ENCODE data around the gene UBL4A.
A peak's percentile ranks its signal among the peaks of the same experiment; 100 is the strongest.

The UBL4A gene

DNA sequence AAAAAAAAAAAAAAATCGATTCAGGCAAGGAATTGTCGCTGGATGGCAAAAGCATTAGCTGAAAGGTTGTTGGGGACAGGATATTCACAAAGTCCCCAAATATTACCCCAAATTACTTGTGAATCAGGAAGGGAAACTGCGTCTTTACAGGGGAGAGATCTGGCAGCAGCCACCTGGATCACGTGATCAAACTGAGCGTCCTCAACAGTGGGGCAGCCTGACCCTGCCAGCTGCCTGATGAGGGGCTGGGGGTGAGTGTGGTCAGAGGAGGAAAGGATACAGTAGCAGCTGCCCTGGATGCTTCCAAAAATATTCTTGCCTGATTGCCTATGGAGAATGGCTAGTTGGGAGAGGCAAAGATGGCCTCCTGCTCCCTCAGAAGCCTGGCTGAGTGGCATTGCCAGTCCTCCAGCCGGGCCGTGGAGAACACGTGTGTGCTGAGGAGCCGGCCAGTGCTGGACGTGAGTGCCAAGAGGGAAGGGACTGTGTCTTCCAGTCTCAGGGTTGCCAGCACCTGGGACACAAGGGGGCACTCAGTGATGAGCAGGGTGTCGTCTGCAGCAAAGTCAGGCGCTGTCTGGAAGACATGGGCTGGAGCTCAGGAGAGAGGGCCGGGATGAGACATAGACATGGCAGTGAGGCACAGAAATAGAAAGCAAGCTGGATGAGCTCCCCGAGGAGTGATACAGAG lies 4.4 kb downstream of the UBL4A start:
- DNase-seq (ENCODE audit: low read depth) = no peak
- TF ChIP-seq, protein P1, sequence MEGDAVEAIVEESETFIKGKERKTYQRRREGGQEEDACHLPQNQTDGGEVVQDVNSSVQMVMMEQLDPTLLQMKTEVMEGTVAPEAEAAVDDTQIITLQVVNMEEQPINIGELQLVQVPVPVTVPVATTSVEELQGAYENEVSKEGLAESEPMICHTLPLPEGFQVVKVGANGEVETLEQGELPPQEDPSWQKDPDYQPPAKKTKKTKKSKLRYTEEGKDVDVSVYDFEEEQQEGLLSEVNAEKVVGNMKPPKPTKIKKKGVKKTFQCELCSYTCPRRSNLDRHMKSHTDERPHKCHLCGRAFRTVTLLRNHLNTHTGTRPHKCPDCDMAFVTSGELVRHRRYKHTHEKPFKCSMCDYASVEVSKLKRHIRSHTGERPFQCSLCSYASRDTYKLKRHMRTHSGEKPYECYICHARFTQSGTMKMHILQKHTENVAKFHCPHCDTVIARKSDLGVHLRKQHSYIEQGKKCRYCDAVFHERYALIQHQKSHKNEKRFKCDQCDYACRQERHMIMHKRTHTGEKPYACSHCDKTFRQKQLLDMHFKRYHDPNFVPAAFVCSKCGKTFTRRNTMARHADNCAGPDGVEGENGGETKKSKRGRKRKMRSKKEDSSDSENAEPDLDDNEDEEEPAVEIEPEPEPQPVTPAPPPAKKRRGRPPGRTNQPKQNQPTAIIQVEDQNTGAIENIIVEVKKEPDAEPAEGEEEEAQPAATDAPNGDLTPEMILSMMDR (conservative IDR thresholded peaks at IDR 0.05; ENCODE audit: low read depth, low read length) = no peak
- no peak overlapping the region for H3K4me3 ChIP-seq (ENCODE audit: low read depth, low read length)

DNA sequence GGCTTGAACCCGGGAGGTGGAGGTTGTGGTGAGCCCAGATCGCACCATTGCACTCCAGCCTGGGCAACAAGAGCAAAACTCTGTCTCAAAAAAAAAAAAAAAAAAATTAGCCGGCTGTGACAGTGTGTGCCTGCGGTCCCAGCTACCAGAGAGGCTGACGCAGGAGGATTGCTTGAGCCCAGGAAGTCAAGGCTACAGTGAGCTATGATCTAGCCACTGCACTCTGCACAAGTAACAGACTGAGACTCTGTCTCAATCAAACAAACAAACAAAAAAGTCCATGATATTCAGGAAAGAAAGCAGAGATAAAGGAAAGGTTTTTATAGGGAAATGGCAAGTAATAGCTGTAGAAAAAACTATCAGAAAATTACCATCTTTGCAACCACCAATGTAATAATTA lies 5.2 kb downstream of the UBL4A start:
- DNase-seq (ENCODE audit: low read depth) = no peak
- TF ChIP-seq, protein P1 (conservative IDR thresholded peaks at IDR 0.05; ENCODE audit: low read depth, low read length) = no peak

DNA sequence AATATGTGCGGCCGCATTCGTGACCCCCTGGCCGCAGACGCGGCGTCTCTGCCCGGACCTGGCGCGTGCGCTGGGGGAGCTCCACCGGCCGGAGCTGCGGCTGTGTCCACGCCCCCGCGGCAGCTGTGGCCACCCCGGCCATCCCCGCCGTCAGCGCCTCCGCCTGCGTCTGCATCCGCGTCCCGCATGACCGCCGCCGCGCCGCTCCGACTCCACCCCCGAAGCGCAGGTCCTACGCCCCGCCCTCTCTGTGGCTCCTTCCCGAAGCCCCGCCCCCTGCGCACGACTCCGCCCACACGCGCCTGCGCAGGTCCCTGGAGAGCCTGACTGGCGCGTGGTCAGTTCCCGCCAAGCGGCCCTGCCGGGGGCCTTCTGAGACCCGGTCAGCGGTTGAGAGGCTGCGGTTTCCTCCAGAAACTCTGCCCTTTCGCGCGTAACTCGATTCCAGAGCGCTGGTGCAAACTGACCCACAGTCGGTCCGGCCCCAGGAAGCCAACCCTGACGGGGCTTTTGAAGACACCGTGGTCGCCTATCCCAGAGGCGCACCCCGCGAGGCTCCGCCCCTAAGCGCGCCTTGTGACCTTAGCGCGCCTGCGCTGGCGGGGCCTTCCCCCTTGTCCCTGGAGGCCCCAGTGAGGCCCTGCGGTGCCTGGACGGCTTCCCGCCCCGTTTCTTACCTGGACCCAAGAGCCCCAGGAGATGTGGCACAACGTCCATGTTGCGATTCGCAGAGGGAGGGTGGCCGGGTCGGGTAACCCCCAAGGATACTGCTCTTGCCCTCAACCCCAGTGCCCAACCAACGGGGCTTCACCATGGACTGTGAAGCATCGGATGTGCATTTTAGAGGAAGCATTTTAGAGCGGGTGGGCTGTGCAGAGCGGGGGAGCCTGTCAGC lies 7.4 kb downstream of the UBL4A start, which contains the start of gene LAGE3:
LAGE3 (minus strand) TSS at position 554 of the 895 bp plus-strand sequence; CDS start at position 188, 366 bp downstream.
- DNase-seq (ENCODE audit: low read depth) = peak; percentile 93
- TF ChIP-seq, protein P1 (conservative IDR thresholded peaks at IDR 0.05; ENCODE audit: low read depth, low read length) = no peak
- H3K4me3 ChIP-seq (ENCODE audit: low read depth, low read length) = peak within 1 kb of the TSS; percentile 62

More for the DNA sequence above, 5.2 kb downstream of the UBL4A start:
- no peak overlapping the region for H3K4me3 ChIP-seq (ENCODE audit: low read depth, low read length)

DNA sequence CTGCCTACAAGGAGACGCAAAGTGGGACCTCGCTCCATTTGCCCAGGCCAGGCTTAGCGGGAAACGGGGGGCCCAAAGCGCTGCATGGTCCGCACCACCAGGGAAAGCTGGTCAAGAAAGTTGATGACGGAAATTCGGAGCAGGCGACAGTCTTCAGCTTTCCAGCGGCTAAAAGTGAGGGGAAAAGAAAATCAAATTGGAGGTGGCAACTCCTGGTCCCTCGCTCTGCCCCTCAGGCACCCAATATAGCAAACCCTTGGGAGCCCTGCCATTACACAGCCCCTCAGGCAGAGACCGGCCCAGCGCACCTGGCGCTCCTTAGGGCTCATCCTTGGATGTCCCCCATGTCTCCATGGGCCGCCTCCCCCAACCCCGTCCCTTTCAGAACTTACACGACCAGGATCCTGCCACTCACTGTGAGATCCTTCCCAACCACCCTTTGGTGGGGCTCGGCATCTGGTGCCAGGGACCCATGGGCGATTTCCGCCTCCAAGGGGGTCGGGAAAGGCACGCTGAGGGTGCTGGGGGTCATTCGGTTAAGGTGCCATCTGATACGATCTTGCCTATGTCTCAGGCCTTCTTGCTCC lies 8.4 kb downstream of the UBL4A start:
- DNase-seq (ENCODE audit: low read depth) = no peak
- TF ChIP-seq, protein P1 (conservative IDR thresholded peaks at IDR 0.05; ENCODE audit: low read depth, low read length) = no peak
- peak overlapping the region; percentile 62 for H3K4me3 ChIP-seq (ENCODE audit: low read depth, low read length)

DNA sequence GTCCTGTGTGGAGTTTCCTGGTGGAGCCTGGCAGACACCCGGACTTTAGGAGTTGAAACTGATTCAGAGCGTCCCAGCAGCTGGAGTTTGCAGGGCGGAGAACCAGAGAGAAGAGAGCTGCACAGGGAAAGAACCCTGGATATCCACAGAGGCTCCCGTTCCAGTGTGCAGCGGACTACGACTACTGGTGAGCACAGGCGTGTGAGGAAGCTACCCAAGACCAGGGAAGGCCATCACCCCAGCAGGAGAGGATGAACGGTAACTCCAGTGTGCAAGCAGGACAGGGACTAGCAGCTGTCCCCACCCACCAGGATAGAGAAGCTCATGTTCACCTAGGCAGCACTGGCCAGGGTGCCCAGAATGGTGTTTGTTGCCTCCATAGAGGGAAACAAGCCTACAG lies 9.6 kb downstream of the UBL4A start:
- DNase-seq (ENCODE audit: low read depth) = no peak
- no peak overlapping the region for H3K4me3 ChIP-seq (ENCODE audit: low read depth, low read length)
- TF ChIP-seq, protein P1 (conservative IDR thresholded peaks at IDR 0.05; ENCODE audit: low read depth, low read length) = no peak

DNA sequence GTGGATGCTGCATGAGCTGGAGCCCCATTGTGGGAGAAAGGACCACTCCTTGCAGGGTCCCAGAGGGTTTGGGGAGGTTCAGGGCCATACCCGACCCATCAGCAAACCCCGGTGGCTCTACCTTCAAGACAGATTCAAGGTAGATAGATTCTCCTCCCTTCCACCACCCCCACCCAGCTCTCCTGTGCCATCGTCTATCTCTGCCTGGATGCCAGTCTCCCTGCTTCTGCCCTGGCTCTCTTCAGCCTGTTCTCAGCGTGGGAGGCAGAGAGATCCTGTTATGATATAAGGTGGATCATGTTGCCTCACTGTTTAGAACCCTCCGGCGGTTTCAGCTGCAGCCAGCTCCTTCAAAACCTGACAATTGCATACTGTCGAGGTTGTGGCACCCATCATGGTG lies 12.7 kb downstream of the UBL4A start:
- no peak overlapping the region for H3K4me3 ChIP-seq (ENCODE audit: low read depth, low read length)
- TF ChIP-seq, protein P1 (conservative IDR thresholded peaks at IDR 0.05; ENCODE audit: low read depth, low read length) = no peak
- no peak for DNase-seq (ENCODE audit: low read depth)
